CD4-positive, alpha-beta memory T cell (primary cell): ENCODE measurements around the gene BEGAIN. TPM values are rescaled to one million over a fixed set of nuclear protein-coding genes. Genes with fewer than 3 reads are reported as not detected.

Experiments used
- CTCF ChIA-PET: fragments of 350-600 bp; sonication (Branson Sonifier 250); formaldehyde crosslinking; loops from one replicate; lab custom pipeline; 2021; ENCODE audit warnings: inconsistent platforms; ENCODE audit not compliant: partially characterized antibody; lab: Charles Lee
- POLR2A ChIA-PET: fragments of 350-600 bp; sonication (Branson Sonifier 250); formaldehyde crosslinking; loops from one replicate; lab custom pipeline; 2021; ENCODE audit not compliant: partially characterized antibody; lab: Charles Lee
- DNase-seq, 5 donors: peaks; one replicate each; pipeline versions ENCODE4 v3.0.0 to v3.0.0-alpha.2; 2020 to 2022; ENCODE audit warnings: mixed read lengths in 1 of 5
- H3K27ac ChIP-seq: one replicate; pipeline ENCODE4 v1.7.0; 2013; ENCODE audit warnings: low read depth, low read length
- H3K27me3 ChIP-seq: 2 replicates; pipeline ENCODE4 v1.7.0; 2013; ENCODE audit warnings: mild to moderate bottlenecking, low read length, moderate library complexity; ENCODE audit not compliant: insufficient read depth
- H3K36me3 ChIP-seq: 2 replicates; pipeline ENCODE4 v1.7.0; 2013; ENCODE audit warnings: mild to moderate bottlenecking, low read length, moderate library complexity; ENCODE audit not compliant: insufficient read depth
- H3K4me1 ChIP-seq: 2 replicates; pipeline ENCODE4 v1.7.0; 2013; ENCODE audit warnings: mild to moderate bottlenecking, low read length, moderate library complexity; ENCODE audit not compliant: insufficient read depth
- H3K4me3 ChIP-seq, 2 donors: one replicate each; pipeline ENCODE4 v1.7.0; 2013; ENCODE audit warnings: low read length in 2 of 2, mild to moderate bottlenecking in 1 of 2
- H3K9me3 ChIP-seq, 2 donors: one replicate each; pipeline ENCODE4 v1.7.0; 2013; ENCODE audit warnings: low read length in 2 of 2, control low read depth in 1 of 2; ENCODE audit not compliant: control insufficient read depth in 1 of 2
- H3K27ac Mint-ChIP-seq, 7 donors: one replicate each; pipeline ENCODE4 v1.8.0; 2020 to 2021; ENCODE audit warnings: mixed read lengths in 7 of 7, mild to moderate bottlenecking in 6 of 7, inconsistent platforms in 3 of 7, moderate library complexity in 3 of 7
- H3K27me3 Mint-ChIP-seq, 2 donors: one replicate each; pipeline ENCODE4 v1.8.0; 2020 to 2021; ENCODE audit warnings: mixed read lengths in 2 of 2
- H3K36me3 Mint-ChIP-seq, 2 donors: one replicate each; pipeline ENCODE4 v1.8.0; 2020 to 2021; ENCODE audit warnings: mixed read lengths in 2 of 2, inconsistent platforms in 1 of 2, mild to moderate bottlenecking in 1 of 2
- H3K4me1 Mint-ChIP-seq, 4 donors: one replicate each; pipeline ENCODE4 v1.8.0; 2020 to 2021; ENCODE audit warnings: mixed read lengths in 4 of 4, mild to moderate bottlenecking in 1 of 4
- H3K4me3 Mint-ChIP-seq, 8 donors: one replicate each; pipeline ENCODE4 v1.8.0; 2020 to 2021; ENCODE audit warnings: mixed read lengths in 8 of 8, mild to moderate bottlenecking in 7 of 8, moderate library complexity in 6 of 8, inconsistent platforms in 3 of 8
- H3K9me3 Mint-ChIP-seq, 8 donors: one replicate each; pipeline ENCODE4 v1.8.0; 2020 to 2021; ENCODE audit warnings: mixed read lengths in 8 of 8, mild to moderate bottlenecking in 5 of 8, inconsistent platforms in 3 of 8, moderate library complexity in 1 of 8
- intact Hi-C: fragments of 100-400 bp; cut with micrococcal nuclease; formaldehyde crosslinking; loops from one replicate; pipeline ENCODE4 v1.15.1; 2023
- polyA plus RNA-seq, 2 donors: library from polyadenylated mRNA; unstranded; fragments of 300-500 nt; fragmentation: Illumina TruSeq; gene quantifications; one replicate each; pipeline ENCODE4 v1.2.3, GENCODE V29; 2021
- total RNA-seq, 2 experiments: library from RNA; stranded (reverse); gene quantifications; one replicate each; pipeline ENCODE4 v1.2.3, GENCODE V29; 2021

BEGAIN gene
- total and polyA plus RNA-seq, 4 experiments from 2014 or later, result 0.09 to 1.8 (median 1.2) TPM

GRCh38 chr14:100626614-100627013 is 39.4 kb upstream of the BEGAIN start:
- Mint-ChIP-seq H3K27ac (no peak overlapping the region), H3K4me1 (no peaks in the 10 kb centered on the region), H3K9me3 (peaks cover 0 to 6% (median 3%) of the 10 kb centered on the region in 8 donors), H3K27me3 (peaks cover 7 to 10% of the 10 kb centered on the region in 2 donors), H3K36me3 (no peaks in the 10 kb centered on the region), H3K4me3 (no peak overlapping the region)
- no peak overlapping the region for H3K4me3 ChIP-seq
- no peaks in the 10 kb centered on the region for H3K36me3 ChIP-seq
- H3K27ac ChIP-seq, result no peak overlapping the region
- intact Hi-C loops, result no loop called here
- H3K4me1 ChIP-seq, result no peaks in the 10 kb centered on the region
- H3K9me3 ChIP-seq, result no peaks in the 10 kb centered on the region
- no peak for DNase-seq
- ChIA-PET POLR2A (interaction anchor here (1.8 kb wide), 1 partner anchor 19 kb away, joined by 5 read pairs; no protein-coding TSS in a partner anchor), CTCF (interaction anchor here (1.1 to 1.4 kb wide), 2 partner anchors 19 to 27 kb away, joined by 4 to 5 read pairs; no protein-coding TSS in a partner anchor)
- H3K27me3 ChIP-seq, result no peaks in the 10 kb centered on the region

- Histone ChIP-seq H3K27ac (no peak overlapping the region), H3K27me3 (no peaks in the 10 kb centered on the region), H3K9me3 (no peaks in the 10 kb centered on the region), H3K36me3 (no peaks in the 10 kb centered on the region), H3K4me1 (no peaks in the 10 kb centered on the region), H3K4me3 (no peak overlapping the region)
- intact Hi-C loops, result no loop called here
- ChIA-PET POLR2A (interaction anchor here (0.9 kb wide), 1 partner anchor 17 kb away, joined by 4 read pairs; no protein-coding TSS in a partner anchor), CTCF (interaction anchor here (1.2 kb wide), 1 partner anchor 22 kb away, joined by 3 read pairs; no protein-coding TSS in a partner anchor)
- H3K4me3 Mint-ChIP-seq, result no peak overlapping the region
- no peak for DNase-seq
- peak overlapping the region in 1 of 7 donors; percentile 43 for H3K27ac Mint-ChIP-seq
- H3K9me3 Mint-ChIP-seq, result peaks cover 0 to 6% (median 3%) of the 10 kb centered on the region in 8 donors
- no peaks in the 10 kb centered on the region for H3K36me3 Mint-ChIP-seq
- peaks cover 0 to 6% (median under 1%) of the 10 kb centered on the region in 4 donors for H3K4me1 Mint-ChIP-seq
- H3K27me3 Mint-ChIP-seq, result peaks cover 7 to 10% of the 10 kb centered on the region in 2 donors
These were observed 36.7 kb upstream of the BEGAIN start for GRCh38 chr14:100623961-100624360.

DNA sequence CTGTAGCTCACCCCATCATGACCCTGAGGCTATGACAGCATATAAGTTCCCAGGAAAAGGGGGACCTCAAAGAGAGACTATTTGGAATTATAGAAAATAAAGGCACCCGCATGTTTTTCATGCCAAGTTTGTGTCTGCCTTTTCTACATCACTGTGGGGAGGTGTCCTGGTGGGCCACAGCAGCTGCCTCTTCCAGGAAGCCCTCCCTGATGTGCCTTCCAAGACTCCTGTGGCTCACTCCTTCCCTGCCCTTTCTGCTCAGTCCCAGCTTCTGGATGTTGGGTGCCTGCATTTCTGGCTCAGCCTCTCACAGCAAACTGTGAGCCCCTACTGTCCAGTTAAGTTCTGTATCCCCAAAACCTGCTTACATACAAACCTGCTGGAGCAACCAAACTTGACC is 36.3 kb upstream of the BEGAIN start:
- POLR2A ChIA-PET, result no interaction called here
- peaks cover 7 to 10% of the 10 kb centered on the region in 2 donors for H3K27me3 Mint-ChIP-seq
- Histone ChIP-seq H3K27ac (no peak overlapping the region), H3K4me3 (no peak overlapping the region), H3K9me3 (no peaks in the 10 kb centered on the region), H3K4me1 (no peaks in the 10 kb centered on the region), H3K36me3 (no peaks in the 10 kb centered on the region), H3K27me3 (no peaks in the 10 kb centered on the region)
- no peak for DNase-seq
- H3K4me3 Mint-ChIP-seq, result no peak overlapping the region
- peak overlapping the region in 1 of 7 donors; percentile 43 for H3K27ac Mint-ChIP-seq
- H3K36me3 Mint-ChIP-seq, result no peaks in the 10 kb centered on the region
- peaks cover 0 to 6% (median 3%) of the 10 kb centered on the region in 8 donors for H3K9me3 Mint-ChIP-seq
- CTCF ChIA-PET, result interaction anchor here (1.2 kb wide), 1 partner anchor 22 kb away, joined by 3 read pairs; no protein-coding TSS in a partner anchor
- intact Hi-C loops, result no loop called here
- H3K4me1 Mint-ChIP-seq, result peaks cover 0 to 10% (median under 1%) of the 10 kb centered on the region in 4 donors

DNA sequence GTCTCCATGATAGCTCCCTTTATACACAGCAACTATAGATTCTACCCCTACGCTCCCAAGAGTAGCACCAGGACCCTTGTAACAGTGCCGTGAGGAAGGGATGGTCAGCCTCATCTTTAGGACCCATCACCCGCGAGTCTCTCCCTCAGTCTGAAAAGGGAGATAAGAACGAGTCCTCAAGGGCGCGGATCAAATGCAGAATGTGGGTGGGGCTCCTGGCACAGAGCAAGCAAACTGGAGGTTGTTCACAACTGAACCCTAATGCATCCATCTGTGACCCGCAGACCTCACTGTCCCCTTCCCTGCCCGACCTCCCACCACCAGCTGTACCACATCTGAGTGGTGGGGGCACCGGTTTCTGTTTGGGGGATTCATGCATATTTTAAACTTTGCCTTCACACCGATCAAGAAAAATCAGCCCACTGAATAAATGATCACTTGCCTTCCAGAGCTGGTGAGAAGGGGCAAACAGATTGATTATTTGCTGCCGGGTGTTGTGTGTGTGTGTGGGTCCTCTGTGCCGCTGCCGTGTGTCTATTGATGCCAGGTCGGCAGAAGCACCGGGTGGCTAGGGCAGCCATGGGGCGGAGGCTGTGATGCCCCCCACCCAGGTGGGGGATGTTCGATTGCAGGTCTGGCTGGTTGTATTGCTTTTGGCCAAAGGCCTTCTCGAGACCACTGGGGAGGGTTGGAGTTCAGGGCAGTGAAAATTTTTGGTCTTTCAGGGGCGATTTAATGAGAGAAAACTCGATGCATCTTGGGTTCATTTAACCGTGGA is 35.7 kb upstream of the BEGAIN start:
- H3K27me3 Mint-ChIP-seq, result peaks cover 7 to 10% of the 10 kb centered on the region in 2 donors
- DNase-seq, result no peak
- Histone ChIP-seq H3K36me3 (no peaks in the 10 kb centered on the region), H3K4me3 (no peak overlapping the region), H3K27me3 (no peaks in the 10 kb centered on the region), H3K9me3 (no peaks in the 10 kb centered on the region), H3K4me1 (peaks cover 6% of the 10 kb centered on the region), H3K27ac (no peak overlapping the region)
- ChIA-PET CTCF (no interaction called here), POLR2A (no interaction called here)
- H3K9me3 Mint-ChIP-seq, result peaks cover 0 to 6% (median 3%) of the 10 kb centered on the region in 8 donors
- intact Hi-C loops, result no loop called here
- H3K36me3 Mint-ChIP-seq, result no peaks in the 10 kb centered on the region
- H3K27ac Mint-ChIP-seq, result no peak overlapping the region
- peaks cover 2 to 16% (median 5%) of the 10 kb centered on the region in 4 donors for H3K4me1 Mint-ChIP-seq
- H3K4me3 Mint-ChIP-seq, result no peak overlapping the region

DNA sequence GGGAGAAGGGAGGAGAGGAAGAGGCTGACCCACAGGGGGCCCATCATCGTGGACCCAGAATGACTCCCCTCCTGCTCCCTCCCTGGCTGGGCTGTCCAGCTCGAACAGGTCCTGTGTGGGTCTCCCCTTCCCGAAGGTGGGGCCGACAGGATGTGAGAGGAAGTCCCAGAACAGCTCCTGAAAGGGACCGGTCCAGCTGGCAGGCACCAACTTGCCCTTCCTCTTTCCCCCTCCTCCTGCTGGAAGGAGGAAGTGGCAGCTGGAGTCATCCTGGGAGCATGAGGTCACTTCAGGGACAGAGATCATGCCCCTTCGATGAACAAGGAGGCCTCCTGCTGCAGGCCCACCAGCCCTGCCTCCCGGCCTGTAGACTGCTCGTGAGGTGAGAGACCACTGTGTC is 35.0 kb upstream of the BEGAIN start:
- Mint-ChIP-seq H3K36me3 (no peaks in the 10 kb centered on the region), H3K27me3 (peaks cover 7 to 10% of the 10 kb centered on the region in 2 donors), H3K4me3 (no peak overlapping the region), H3K4me1 (peaks cover 6 to 22% (median 11%) of the 10 kb centered on the region in 4 donors), H3K27ac (no peak overlapping the region), H3K9me3 (peaks cover 0 to 5% (median 3%) of the 10 kb centered on the region in 8 donors)
- Histone ChIP-seq H3K4me3 (no peak overlapping the region), H3K4me1 (peaks cover 13% of the 10 kb centered on the region), H3K9me3 (no peaks in the 10 kb centered on the region), H3K36me3 (no peaks in the 10 kb centered on the region), H3K27ac (no peak overlapping the region), H3K27me3 (no peaks in the 10 kb centered on the region)
- ChIA-PET POLR2A (no interaction called here), CTCF (no interaction called here)
- DNase-seq, result no peak
- intact Hi-C loops, result no loop called here

GRCh38 chr14:100621806-100622205 is 34.6 kb upstream of the BEGAIN start:
- Mint-ChIP-seq H3K27ac (no peak overlapping the region), H3K27me3 (peaks cover 7 to 10% of the 10 kb centered on the region in 2 donors), H3K9me3 (peaks cover 0 to 3% (median 2%) of the 10 kb centered on the region in 8 donors), H3K36me3 (no peaks in the 10 kb centered on the region), H3K4me3 (no peak overlapping the region), H3K4me1 (peaks cover 9 to 26% (median 15%) of the 10 kb centered on the region in 4 donors)
- Histone ChIP-seq H3K4me1 (peaks cover 17% of the 10 kb centered on the region), H3K27ac (no peak overlapping the region), H3K36me3 (no peaks in the 10 kb centered on the region), H3K9me3 (no peaks in the 10 kb centered on the region), H3K4me3 (no peak overlapping the region), H3K27me3 (no peaks in the 10 kb centered on the region)
- CTCF ChIA-PET, result no interaction called here
- POLR2A ChIA-PET, result no interaction called here
- intact Hi-C loops, result no loop called here
- no peak for DNase-seq
